CD14-positive monocyte (primary cell): ENCODE results near the gene KIAA0513. TPM values are rescaled to one million over a fixed set of nuclear protein-coding genes. Genes with fewer than 3 reads are reported as not detected.
A peak's percentile ranks its signal among the peaks of the same experiment; 100 is the strongest.
"Not testable (repeated sequence)": the region's sequence is repeated elsewhere in the genome, so short reads cannot be mapped to it uniquely, and the experiment has no call there.

Source experiments
- DNase-seq, 3 donors: peaks; one replicate each; pipeline ENCODE4 v3.0.0-alpha.2; 2011 to 2022
- H2AFZ ChIP-seq: 2 replicates; pipeline ENCODE4 v1.6.0; 2012; ENCODE audit warnings: mild to moderate bottlenecking, low read depth, low read length, inconsistent platforms; ENCODE audit not compliant: insufficient read depth, poor library complexity, severe bottlenecking
- H3K27ac ChIP-seq, 2 donors: 1 replicate in 1 of 2; 2 replicates in 1 of 2; pipeline ENCODE4 v1.5.1; 2012 to 2013; ENCODE audit warnings: low read length in 2 of 2, control low read depth in 1 of 2, inconsistent platforms in 1 of 2, low read depth in 1 of 2, mild to moderate bottlenecking in 1 of 2
- H3K27me3 ChIP-seq, 2 donors: one replicate each; pipeline versions ENCODE4 v1.6.0 to v1.6.1; 2011 to 2013; ENCODE audit warnings: low read length in 2 of 2; ENCODE audit not compliant: control insufficient read depth in 2 of 2, insufficient read depth in 2 of 2
- H3K36me3 ChIP-seq, 2 donors: replicated peaks in 1 of 2; 1 replicate in 1 of 2; 2 replicates in 1 of 2; pipeline versions ENCODE4 v1.5.1 to v1.6.1; 2012 to 2013; ENCODE audit warnings: low read length in 2 of 2, control low read depth in 1 of 2, inconsistent platforms in 1 of 2, mild to moderate bottlenecking in 1 of 2; ENCODE audit not compliant: insufficient read depth in 2 of 2, control insufficient read depth in 1 of 2
- H3K4me1 ChIP-seq, 2 donors: 1 replicate in 1 of 2; 2 replicates in 1 of 2; pipeline versions ENCODE4 v1.5.1 to v1.6.1; 2012 to 2013; ENCODE audit warnings: low read length in 2 of 2, control low read depth in 1 of 2, inconsistent platforms in 1 of 2, mild to moderate bottlenecking in 1 of 2, moderate library complexity in 1 of 2; ENCODE audit not compliant: insufficient read depth in 2 of 2, control insufficient read depth in 1 of 2
- H3K4me2 ChIP-seq: replicated peaks from 2 replicates; pipeline ENCODE3; 2012; ENCODE audit warnings: low read length, moderate library complexity, mild to moderate bottlenecking; ENCODE audit not compliant: poor library complexity, severe bottlenecking; ENCODE audit errors: extremely low read depth
- H3K4me3 ChIP-seq, 3 experiments: fragments of 200-600 bp in 1 of 3; sonication (generic) in 1 of 3; replicated peaks in 1 of 3; 1 replicate in 2 of 3; 2 replicates in 1 of 3; pipeline ENCODE4 v1.5.1; 2011 to 2013; ENCODE audit warnings: low read length in 3 of 3, mild to moderate bottlenecking in 3 of 3, control low read depth in 2 of 3, low read depth in 2 of 3, inconsistent platforms in 1 of 3, moderate library complexity in 1 of 3
- H3K79me2 ChIP-seq: 2 replicates; pipeline ENCODE4 v1.6.0; 2012; ENCODE audit warnings: mild to moderate bottlenecking, control low read depth, inconsistent platforms, low read length, moderate library complexity; ENCODE audit not compliant: insufficient read depth
- H3K9ac ChIP-seq: 2 replicates; pipeline ENCODE4 v1.6.0; 2017; ENCODE audit warnings: low read length, mild to moderate bottlenecking; ENCODE audit not compliant: insufficient read depth, poor library complexity, severe bottlenecking
- H3K9me3 ChIP-seq, 2 donors: replicated peaks in 1 of 2; 1 replicate in 1 of 2; 2 replicates in 1 of 2; pipeline versions ENCODE4 v1.5.1 to v1.6.1; 2012 to 2013; ENCODE audit warnings: low read length in 2 of 2, control low read depth in 1 of 2; ENCODE audit not compliant: control insufficient read depth in 1 of 2, insufficient read depth in 1 of 2
- H4K20me1 ChIP-seq: 2 replicates; pipeline ENCODE4 v1.6.0; 2012; ENCODE audit warnings: mild to moderate bottlenecking, low read length, control low read depth, moderate library complexity; ENCODE audit not compliant: insufficient read depth
- H3K27ac Mint-ChIP-seq, 7 donors: one replicate each; pipeline ENCODE4 v1.8.0; 2020; ENCODE audit warnings: mild to moderate bottlenecking in 7 of 7, mixed read lengths in 7 of 7, moderate library complexity in 6 of 7, inconsistent platforms in 2 of 7
- H3K27me3 Mint-ChIP-seq, 3 donors: one replicate each; pipeline ENCODE4 v1.8.0; 2021 to 2022; ENCODE audit warnings: low read depth in 3 of 3, mild to moderate bottlenecking in 3 of 3, mixed read lengths in 3 of 3, moderate library complexity in 3 of 3, inconsistent platforms in 1 of 3
- H3K36me3 Mint-ChIP-seq, 2 donors: one replicate each; pipeline ENCODE4 v1.8.0; 2020; ENCODE audit warnings: mixed read lengths in 2 of 2, inconsistent platforms in 1 of 2, mild to moderate bottlenecking in 1 of 2
- H3K4me1 Mint-ChIP-seq: one replicate; pipeline ENCODE4 v1.8.0; 2020; ENCODE audit warnings: mild to moderate bottlenecking, mixed read lengths
- H3K4me3 Mint-ChIP-seq, 2 donors: one replicate each; pipeline ENCODE4 v1.8.0; 2020; ENCODE audit warnings: mild to moderate bottlenecking in 2 of 2, mixed read lengths in 2 of 2, moderate library complexity in 1 of 2
- H3K9me3 Mint-ChIP-seq, 7 donors: one replicate each; pipeline ENCODE4 v1.8.0; 2020 to 2022; ENCODE audit warnings: mixed read lengths in 7 of 7, mild to moderate bottlenecking in 6 of 7, moderate library complexity in 6 of 7, inconsistent platforms in 2 of 7
- CTCF ChIP-seq: fragments of 200-600 bp; IDR thresholded peaks from one replicate; pipeline ENCODE4 v1.8.0; 2022; ENCODE audit warnings: antibody characterized with exemption, mild to moderate bottlenecking
- WGBS: methylation state at CpG from one replicate; pipeline ENCODE4 v1.1.5; 2013; ENCODE audit warnings: missing lambda C conversion rate; ENCODE audit not compliant: insufficient coverage; 5-methylcytosine and 5-hydroxymethylcytosine counted together
- intact Hi-C, 2 donors: fragments of 100-400 bp; cut with micrococcal nuclease; formaldehyde crosslinking; loops; one replicate each; pipeline versions ENCODE4 v1.15.0 to v1.15.1; 2023
- polyA plus RNA-seq, 3 donors: library from polyadenylated mRNA; depleted of rRNA in 1 of 3; unstranded in 2 of 3; stranded (reverse) in 1 of 3; fragments of 300-500 nt in 2 of 3; fragments of >200 nt in 1 of 3; fragmentation: Illumina TruSeq in 2 of 3; gene quantifications; 1 replicate in 2 of 3; 2 replicates in 1 of 3; pipeline ENCODE4 v1.2.3, GENCODE V29; 2012 to 2021

Gene KIAA0513
- polyA plus RNA-seq, 3 donors = 21.4 to 77.5 (median 32.7) TPM

GRCh38 chr16:85029981-85030401 lies 2.4 kb downstream of the KIAA0513 start:
- H3K27me3 ChIP-seq = no peaks in the 10 kb centered on the region
- Mint-ChIP-seq H3K27me3 (peaks cover 0 to 1% (median 0%) of the 10 kb centered on the region in 3 donors), H3K27ac (peak overlapping the region; percentile 36 to 93 (median 88)), H3K4me1 (peaks cover 72% of the 10 kb centered on the region), H3K9me3 (no peaks in the 10 kb centered on the region), H3K4me3 (peak overlapping the region; percentile 94 to 95), H3K36me3 (peaks cover 43 to 55% of the 10 kb centered on the region in 2 donors)
- H2AFZ ChIP-seq = no peak overlapping the region
- peaks cover 56 to 57% of the 10 kb centered on the region in 2 donors for H3K4me1 ChIP-seq
- TF ChIP-seq CTCF = no peak
- H3K4me3 ChIP-seq = peak overlapping the region; percentile 8 to 98 (median 15)
- DNase-seq = peak in 2 of 3 donors; percentile 25 to 49
- 8% methylated on average over 5 of the region's 16 CpGs for WGBS
- H3K36me3 ChIP-seq = peaks cover 38 to 44% of the 10 kb centered on the region in 2 donors
- H3K9ac ChIP-seq = no peak overlapping the region
- peaks cover 72% of the 10 kb centered on the region for H4K20me1 ChIP-seq
- peaks cover 84% of the 10 kb centered on the region for H3K79me2 ChIP-seq
- intact Hi-C loops = loop anchor here (2.0 to 10.0 kb wide), 6 partner anchors 15 to 55 kb away; no protein-coding TSS in a partner anchor
- H3K4me2 ChIP-seq = peak overlapping the region; percentile 81
- peak overlapping the region; percentile 12 to 84 for H3K27ac ChIP-seq
- H3K9me3 ChIP-seq = no peaks in the 10 kb centered on the region

GRCh38 chr16:85031451-85031850 lies 3.9 kb downstream of the KIAA0513 start:
- peaks cover 70% of the 10 kb centered on the region for H3K4me1 Mint-ChIP-seq
- no peak for DNase-seq
- Histone ChIP-seq H4K20me1 (peaks cover 86% of the 10 kb centered on the region), H3K9ac (no peak overlapping the region), H3K4me3 (no peak overlapping the region), H3K79me2 (peaks cover 98% of the 10 kb centered on the region), H3K9me3 (no peaks in the 10 kb centered on the region), H3K27ac (no peak overlapping the region), H3K4me2 (no peak overlapping the region), H3K4me1 (peaks cover 48 to 50% of the 10 kb centered on the region in 2 donors), H2AFZ (no peak overlapping the region), H3K27me3 (no peaks in the 10 kb centered on the region), H3K36me3 (peaks cover 43 to 54% of the 10 kb centered on the region in 2 donors)
- peaks cover 0 to 1% (median 0%) of the 10 kb centered on the region in 3 donors for H3K27me3 Mint-ChIP-seq
- WGBS = 75% methylated on average over 5 of the region's 5 CpGs
- intact Hi-C loops = loop anchor here in 1 of 2 donors (10.0 kb wide), 1 partner anchor 53 kb away; no protein-coding TSS in a partner anchor
- TF ChIP-seq CTCF = no peak
- no peaks in the 10 kb centered on the region for H3K9me3 Mint-ChIP-seq
- H3K4me3 Mint-ChIP-seq = no peak overlapping the region
- H3K27ac Mint-ChIP-seq = no peak overlapping the region
- peaks cover 50 to 62% of the 10 kb centered on the region in 2 donors for H3K36me3 Mint-ChIP-seq

- H3K4me1 ChIP-seq = peaks cover 49 to 52% of the 10 kb centered on the region in 2 donors
- H3K27me3 Mint-ChIP-seq = not testable (repeated sequence)
- H3K36me3 Mint-ChIP-seq = peaks cover 57 to 66% of the 10 kb centered on the region in 2 donors
These were observed 4.6 kb downstream of the KIAA0513 start for GRCh38 chr16:85032187-85032586.

More at GRCh38 chr16:85032187-85032586, 4.6 kb downstream of the KIAA0513 start:
- H3K27ac ChIP-seq, H3K9me3 ChIP-seq, H2AFZ ChIP-seq, DNase-seq, H3K4me3 ChIP-seq, H3K4me3 Mint-ChIP-seq, H3K27me3 ChIP-seq, H3K9me3 Mint-ChIP-seq, H3K9ac ChIP-seq, H3K4me2 ChIP-seq: not testable (repeated sequence)
- 100% methylated on average over 1 of the region's 4 CpGs for WGBS
- peaks cover 93% of the 10 kb centered on the region for H4K20me1 ChIP-seq
- peaks cover 99% of the 10 kb centered on the region for H3K79me2 ChIP-seq
- Mint-ChIP-seq H3K4me1 (peaks cover 72% of the 10 kb centered on the region), H3K27ac (peak overlapping the region in 1 of 7 donors; percentile 37)
- intact Hi-C loops = loop anchor here in 1 of 2 donors (10.0 kb wide), 1 partner anchor 53 kb away; no protein-coding TSS in a partner anchor
- peaks cover 48 to 60% of the 10 kb centered on the region in 2 donors for H3K36me3 ChIP-seq
